Measurements from ENCODE around the gene MOCOS. TPM values are rescaled to one million over a fixed set of nuclear protein-coding genes. Genes with fewer than 3 reads are reported as not detected.

Gene MOCOS
- total RNA-seq, 1 donor from 2014 or later, result 7.0 TPM

DNA sequence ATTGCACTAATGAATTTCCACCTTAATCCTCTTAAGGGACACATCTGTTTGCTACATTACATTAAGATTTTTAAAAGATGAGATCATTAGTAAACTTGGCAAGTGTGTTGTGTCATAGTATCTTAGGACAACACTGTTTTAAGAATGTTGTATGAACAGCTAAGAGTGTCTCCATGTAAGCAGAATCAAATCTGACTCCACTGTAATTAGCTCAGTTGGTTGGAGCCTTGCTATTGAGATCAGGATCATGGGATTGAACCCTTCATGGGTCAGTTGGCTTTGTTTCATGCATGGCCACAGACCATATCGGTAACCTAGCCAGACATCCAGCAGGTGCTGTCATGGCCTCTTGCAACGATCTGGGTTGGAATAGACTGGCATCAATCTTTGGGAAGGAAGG, 115.4 kb downstream of the MOCOS start:
- no peak for DNase-seq (ENCODE audit: low spot score)

GRCh38 chr18:36303211-36303844, 116.0 kb downstream of the MOCOS start:
- DNase-seq (ENCODE audit: low spot score), result no peak

DNA sequence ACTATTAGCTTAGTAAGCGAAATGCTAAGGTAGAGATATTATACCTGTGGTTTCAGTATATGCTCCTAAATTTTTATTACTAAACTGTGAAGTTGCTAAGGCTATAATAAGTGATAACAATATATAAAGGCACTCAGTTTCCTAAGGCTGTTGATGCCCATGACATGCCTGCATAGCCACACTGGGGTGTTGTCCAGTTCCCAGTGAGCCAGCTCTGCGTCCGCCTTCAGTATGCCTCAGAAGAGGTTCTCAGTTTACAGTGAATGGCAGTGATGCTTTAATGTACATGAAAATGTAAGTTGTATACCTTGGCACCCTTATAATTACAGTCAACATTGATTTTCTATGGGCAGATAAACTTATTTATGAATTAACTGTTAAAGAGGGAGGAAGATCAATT, 117.4 kb downstream of the MOCOS start:
- DNase-seq (ENCODE audit: low spot score), result no peak

- no peak for DNase-seq (ENCODE audit: low spot score)
Observed at GRCh38 chr18:36305375-36305774, 118.1 kb downstream of the MOCOS start.

DNA sequence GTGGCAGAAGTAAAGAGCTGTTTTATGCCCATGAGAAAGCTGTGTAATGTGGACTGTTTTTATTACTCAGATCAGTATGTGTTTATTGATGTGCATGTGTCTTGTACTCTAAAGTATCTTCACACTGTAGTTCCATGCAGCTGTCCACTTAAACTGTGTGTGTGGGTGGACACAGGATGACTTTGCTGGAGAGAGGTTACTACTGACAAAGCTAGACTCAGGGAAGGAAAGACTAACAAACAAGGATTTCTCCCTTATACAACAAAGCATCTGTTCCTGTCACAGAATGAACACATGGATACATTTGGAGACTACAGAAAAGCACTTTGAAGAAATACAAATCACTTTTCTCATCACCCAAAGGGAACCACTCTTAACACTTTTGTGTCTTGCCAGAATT, 120.2 kb downstream of the MOCOS start:
- DNase-seq (ENCODE audit: low spot score), result no peak

GRCh38 chr18:36308711-36309435, 121.6 kb downstream of the MOCOS start:
- DNase-seq (ENCODE audit: low spot score), result no peak

- peak; percentile 44 for DNase-seq (ENCODE audit: low spot score)
Observed at GRCh38 chr18:36309436-36310391, 122.4 kb downstream of the MOCOS start.

GRCh38 chr18:36311026-36311570, 123.8 kb downstream of the MOCOS start:
- no peak for DNase-seq (ENCODE audit: low spot score)

GRCh38 chr18:36312806-36313395, 125.6 kb downstream of the MOCOS start:
- DNase-seq (ENCODE audit: low spot score), result no peak

- DNase-seq (ENCODE audit: low spot score), result no peak
Observed at GRCh38 chr18:36314098-36314497, 126.8 kb downstream of the MOCOS start.

DNA sequence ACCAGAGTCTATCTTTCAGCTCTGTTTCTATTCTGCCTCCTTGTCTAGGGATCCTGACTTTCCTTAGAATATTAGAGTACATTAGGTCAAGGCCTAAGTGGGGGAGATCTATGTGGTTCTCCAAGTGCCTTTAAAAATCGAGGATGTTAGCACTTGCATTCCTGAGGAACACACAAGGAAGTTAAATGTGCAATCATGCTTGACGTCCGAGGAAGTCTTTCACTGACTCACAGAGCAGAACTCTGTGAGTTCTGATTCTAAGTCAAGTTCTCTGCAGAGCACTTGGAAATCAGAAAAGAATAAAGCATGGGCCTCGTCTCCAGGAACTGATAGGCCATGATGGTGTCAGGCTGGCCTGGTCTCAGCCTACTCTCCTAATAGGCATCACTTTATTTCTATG, 127.5 kb downstream of the MOCOS start:
- no peak for DNase-seq (ENCODE audit: low spot score)

GRCh38 chr18:36315736-36316135, 128.4 kb downstream of the MOCOS start:
- DNase-seq (ENCODE audit: low spot score), result no peak

DNA sequence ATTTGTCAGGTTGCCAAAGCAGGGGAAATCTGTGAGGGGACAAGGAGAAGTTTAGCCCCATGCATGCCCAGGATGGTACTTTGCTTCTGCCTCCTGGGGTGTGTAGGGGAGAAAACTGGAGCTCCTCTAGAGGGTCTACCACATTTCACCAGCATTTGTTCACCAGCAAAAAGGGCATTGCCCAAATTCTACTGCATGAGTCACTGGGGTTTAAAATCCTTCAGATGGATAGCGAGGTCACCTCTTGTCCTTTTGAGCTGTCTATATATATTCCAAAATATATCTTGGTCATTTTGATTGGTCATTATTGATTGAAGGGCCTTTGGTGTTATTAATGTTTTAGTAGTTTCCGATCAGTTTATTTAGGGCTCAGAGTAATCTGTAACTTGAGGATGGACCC, 128.9 kb downstream of the MOCOS start:
- DNase-seq (ENCODE audit: low spot score), result no peak

Other genes starting within 250 kb of the MOCOS start
- 49.8 TPM for gene RPRD1A, start 119.9 kb upstream of the MOCOS start, total RNA-seq (ENCODE audit: insufficient read depth, low replicate concordance)
- gene SLC39A6, start 58.2 kb upstream of the MOCOS start, total RNA-seq (ENCODE audit: insufficient read depth, low replicate concordance), result 86.9 TPM
- gene ELP2, start 57.6 kb upstream of the MOCOS start, total RNA-seq (ENCODE audit: insufficient read depth, low replicate concordance), result 100 TPM
- gene FHOD3, start 110.2 kb downstream of the MOCOS start, total RNA-seq (ENCODE audit: insufficient read depth, low replicate concordance), result 59.7 TPM